ENCODE results near the gene PPIP5K1.

DNA sequence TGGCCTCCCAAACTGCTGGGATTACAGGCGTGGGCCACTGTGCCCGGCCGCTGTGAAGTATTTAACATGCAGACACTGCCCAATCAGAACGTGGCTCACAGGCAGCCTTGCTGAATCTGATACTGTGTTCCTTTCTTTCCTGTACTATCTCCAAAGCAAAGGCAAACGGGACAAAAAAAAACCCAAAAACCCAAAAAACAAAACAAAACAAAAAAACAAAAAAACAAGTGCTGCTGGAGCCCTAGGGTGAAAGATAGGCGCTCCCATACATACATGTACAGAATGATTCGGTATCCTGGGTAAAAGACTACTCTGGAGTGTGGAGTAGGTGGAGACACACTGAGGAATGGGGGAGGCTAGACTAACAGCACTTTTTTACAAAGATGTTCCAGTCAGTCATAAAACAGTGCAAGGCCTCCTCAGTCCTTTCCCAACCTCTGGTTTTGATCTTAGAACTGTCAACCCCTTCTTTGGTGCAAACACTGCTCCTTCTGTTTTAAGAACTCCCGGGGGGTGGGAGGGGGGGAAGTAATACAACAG lies 80.3 kb downstream of the PPIP5K1 start:
- no peak for TF ChIP-seq POLR2AphosphoS5 (IDR thresholded peaks at IDR 0.05; ENCODE audit: low read depth, low read length)
- no peak for TF ChIP-seq FOXP2 (optimal IDR thresholded peaks at IDR 0.05; ENCODE audit: borderline replicate concordance, extremely low read depth, extremely low read length, insufficient read depth)
- TF ChIP-seq, protein P1, sequence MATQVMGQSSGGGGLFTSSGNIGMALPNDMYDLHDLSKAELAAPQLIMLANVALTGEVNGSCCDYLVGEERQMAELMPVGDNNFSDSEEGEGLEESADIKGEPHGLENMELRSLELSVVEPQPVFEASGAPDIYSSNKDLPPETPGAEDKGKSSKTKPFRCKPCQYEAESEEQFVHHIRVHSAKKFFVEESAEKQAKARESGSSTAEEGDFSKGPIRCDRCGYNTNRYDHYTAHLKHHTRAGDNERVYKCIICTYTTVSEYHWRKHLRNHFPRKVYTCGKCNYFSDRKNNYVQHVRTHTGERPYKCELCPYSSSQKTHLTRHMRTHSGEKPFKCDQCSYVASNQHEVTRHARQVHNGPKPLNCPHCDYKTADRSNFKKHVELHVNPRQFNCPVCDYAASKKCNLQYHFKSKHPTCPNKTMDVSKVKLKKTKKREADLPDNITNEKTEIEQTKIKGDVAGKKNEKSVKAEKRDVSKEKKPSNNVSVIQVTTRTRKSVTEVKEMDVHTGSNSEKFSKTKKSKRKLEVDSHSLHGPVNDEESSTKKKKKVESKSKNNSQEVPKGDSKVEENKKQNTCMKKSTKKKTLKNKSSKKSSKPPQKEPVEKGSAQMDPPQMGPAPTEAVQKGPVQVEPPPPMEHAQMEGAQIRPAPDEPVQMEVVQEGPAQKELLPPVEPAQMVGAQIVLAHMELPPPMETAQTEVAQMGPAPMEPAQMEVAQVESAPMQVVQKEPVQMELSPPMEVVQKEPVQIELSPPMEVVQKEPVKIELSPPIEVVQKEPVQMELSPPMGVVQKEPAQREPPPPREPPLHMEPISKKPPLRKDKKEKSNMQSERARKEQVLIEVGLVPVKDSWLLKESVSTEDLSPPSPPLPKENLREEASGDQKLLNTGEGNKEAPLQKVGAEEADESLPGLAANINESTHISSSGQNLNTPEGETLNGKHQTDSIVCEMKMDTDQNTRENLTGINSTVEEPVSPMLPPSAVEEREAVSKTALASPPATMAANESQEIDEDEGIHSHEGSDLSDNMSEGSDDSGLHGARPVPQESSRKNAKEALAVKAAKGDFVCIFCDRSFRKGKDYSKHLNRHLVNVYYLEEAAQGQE (IDR thresholded peaks at IDR 0.05; ENCODE audit: insufficient read depth in 1 of 2, low read depth in 2 of 2, low read length in 2 of 2): no peak
- no peak for TF ChIP-seq TAF1 (IDR thresholded peaks at IDR 0.05; ENCODE audit: borderline replicate concordance, insufficient read depth, low read length)
- no peak for TF ChIP-seq SIN3A (IDR thresholded peaks at IDR 0.05; ENCODE audit: borderline replicate concordance, insufficient read depth, low read length)

Measured in PFSK-1 (cell line).